Activated T-cell treated with anti-CD3 and anti-CD28 coated beads for 4 hours (primary cell): ENCODE results near the gene SDHAF1.
"Not testable (repeated sequence)": the region's sequence is repeated elsewhere in the genome, so short reads cannot be mapped to it uniquely, and the experiment has no call there.

Experiments used
- DNase-seq: peaks from one replicate; pipeline ENCODE4 v3.0.0-alpha.2; 2020

SDHAF1 gene

GRCh38 chr19:36025541-36025940, 30.6 kb downstream of the SDHAF1 start:
- no peak for DNase-seq

DNA sequence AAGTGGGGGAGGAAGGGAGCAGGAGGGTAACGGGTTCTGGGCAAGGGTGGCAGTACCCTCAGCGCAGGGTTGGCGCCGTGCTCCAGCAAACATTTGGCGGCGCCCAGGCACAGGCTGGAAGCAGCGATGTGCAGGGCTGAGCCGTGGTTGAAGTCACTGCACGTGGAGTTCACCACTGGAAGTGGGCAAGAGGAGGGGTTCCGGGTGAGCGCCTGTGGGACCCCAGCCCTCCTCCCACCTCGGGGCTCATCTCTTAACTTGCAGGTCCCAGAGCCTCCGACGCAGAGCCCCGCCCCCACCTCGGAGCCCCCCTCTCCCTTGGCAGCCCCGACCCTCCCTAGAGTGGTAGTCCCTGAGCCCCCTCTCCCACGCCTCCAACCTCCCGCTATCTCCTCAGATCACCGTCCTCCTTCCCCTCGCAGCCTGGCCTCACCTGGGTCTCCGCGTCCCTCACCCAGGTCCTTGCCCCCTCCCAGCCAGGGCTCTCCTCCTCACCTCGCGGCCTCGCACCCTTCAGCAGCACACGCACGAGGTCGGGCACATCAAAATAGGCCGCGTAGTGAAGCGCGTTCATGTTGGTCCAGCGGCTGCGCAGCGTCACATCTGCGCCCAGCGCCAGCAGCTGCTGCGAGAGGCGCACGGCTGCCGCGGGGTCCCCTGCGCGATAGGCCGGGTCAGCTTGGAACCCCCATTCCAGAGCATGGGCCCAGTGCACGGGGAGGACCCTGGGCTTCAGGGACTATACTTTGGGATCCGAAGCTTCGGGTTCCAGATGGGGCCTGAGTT, 31.3 kb downstream of the SDHAF1 start:
- DNase-seq, result no peak

- no peak for DNase-seq
Observed at GRCh38 chr19:36027696-36028095, 32.7 kb downstream of the SDHAF1 start.

DNA sequence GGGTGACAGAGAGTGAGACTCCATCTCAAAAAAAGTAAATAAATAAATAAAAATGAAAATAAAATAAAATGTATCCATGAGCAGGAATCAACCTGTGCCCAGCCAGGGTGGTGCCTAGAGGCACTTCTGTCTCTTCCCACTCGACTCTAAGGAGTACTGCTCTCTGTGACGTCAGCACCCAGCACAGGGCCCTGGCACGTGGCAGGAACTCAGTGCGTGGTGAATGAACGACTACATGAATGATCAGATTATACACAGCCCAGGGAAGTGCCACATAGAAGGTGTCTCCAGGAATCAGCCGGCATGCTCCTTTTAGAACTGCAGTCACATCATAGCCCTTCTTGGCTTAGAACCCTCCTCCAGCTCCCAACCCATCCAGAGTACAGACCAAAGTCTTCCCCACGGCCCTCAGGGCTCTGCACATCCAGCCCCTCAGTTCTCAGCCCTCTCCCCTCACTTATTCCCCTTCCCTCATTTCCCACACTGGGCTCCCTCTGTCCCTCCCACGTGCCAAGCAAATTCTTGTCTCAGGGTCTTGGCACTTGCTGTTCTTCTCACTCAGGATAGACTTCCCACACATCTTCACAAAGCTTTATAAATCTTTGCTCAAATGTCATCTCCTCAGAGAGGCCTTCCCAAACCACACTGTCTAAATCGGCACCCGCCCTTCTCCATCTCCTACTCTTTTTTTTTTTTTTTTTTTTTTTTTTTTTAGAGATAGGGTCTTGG, 33.5 kb downstream of the SDHAF1 start:
- no peak for DNase-seq

DNA sequence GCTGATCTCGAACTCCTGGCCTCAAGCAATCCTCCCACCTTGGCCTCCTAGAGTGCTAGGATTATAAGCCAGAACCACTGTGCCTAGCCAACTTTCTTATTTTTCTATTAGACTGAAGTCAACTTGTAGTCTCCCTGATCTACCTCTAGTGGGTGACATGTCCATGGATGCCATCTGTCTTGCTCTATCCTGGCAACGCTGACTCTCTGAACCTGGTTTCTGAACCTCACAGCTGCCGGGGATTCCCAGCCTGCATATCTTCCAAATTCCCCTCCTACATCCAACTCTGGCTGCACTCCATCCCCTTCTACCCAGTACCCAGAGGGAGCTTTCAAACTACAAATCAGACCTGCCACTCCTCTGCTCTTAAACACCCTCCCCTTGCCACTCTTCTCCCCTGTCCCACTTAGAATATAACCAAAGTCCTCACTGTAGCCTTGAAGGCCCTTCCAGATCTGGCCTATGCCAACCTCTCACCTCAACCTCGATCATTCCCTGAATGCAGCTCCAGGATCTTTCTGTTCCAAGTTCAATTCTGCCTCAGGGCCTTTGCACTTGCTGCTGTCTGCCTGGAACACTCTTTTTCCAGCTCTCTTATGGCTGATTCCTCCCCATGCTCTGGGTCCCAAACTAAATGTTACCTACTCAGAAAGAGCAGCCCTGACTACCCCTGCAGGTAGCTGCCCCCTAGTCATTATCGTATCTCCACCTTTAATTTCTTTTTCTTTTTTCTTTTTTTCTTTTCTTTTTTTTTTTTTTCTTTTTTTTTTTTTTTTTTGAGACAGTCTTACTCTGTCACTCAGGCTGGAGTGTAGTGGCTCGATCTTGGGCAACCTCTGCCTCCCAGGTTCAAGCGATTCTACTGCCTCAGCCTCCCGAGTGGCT, 35.5 kb downstream of the SDHAF1 start:
- DNase-seq, result no peak

DNA sequence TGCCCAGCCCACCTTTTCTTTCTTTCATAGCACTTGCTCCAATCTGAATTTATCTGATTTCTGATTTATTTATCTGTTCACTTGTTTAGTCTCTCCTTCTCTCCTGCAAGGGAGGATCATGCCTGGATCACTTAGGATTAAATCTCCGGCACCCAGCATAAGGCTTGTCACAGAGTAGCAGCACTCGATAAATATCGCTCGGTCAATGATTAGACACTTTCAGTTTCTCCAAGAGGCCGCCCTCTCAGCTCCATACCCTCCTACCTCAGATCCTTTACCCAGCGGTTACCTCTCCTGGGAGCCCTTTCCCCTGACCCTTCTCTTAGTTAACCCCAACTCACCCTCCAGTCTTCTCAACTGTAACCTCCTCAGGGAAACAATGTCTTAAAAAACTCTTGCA, 36.3 kb downstream of the SDHAF1 start:
- no peak for DNase-seq

DNA sequence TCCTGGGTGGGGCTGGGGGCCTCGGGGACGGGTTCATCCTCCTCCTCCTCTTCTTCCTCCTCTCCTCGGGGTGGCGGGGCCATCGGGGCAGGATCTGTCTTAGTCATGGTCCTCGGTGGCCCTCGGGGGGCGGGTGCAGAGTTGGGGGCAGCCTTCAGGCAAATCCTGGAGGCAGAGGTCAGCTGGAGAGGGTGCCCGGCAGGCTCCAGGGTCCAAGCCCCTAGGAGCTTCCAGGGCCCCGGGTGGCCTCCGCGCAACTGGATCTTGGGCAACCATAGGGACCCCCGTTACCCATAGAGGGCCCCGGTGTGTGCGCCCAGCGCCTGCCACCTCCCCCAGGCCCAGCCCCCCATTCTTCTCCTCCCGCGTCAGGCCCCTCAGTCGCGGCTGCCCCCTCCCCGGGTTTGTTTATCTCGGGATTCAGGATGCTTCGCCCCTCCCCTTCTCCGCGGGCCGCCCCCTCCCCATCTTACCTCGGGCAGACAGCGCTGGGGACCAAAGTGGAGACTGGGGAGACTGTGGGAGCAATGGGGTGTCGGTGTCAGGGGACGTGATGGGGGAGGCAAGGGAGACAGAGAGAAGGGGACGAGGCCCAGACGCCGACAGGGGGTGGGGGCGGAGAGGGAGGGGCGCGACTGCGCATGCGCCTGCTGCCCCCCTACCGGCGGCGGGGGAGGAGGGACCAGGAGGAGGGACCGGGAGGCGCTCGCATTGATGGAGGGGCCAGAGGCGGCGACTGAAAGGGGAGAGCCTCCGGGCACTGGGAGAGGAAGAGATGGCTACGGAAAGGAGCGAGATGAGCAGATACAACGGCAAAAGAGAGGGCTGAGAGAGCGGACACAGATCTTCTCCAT, 37.5 kb downstream of the SDHAF1 start, which contains the start of gene CLIP3:
Gene CLIP3 (minus strand): TSS at position 623 of the 854 bp plus-strand sequence. CDS start 516 bp downstream, at position 107.
- DNase-seq, result peak; percentile 49

- no peak for DNase-seq
Observed at GRCh38 chr19:36040495-36040894, 45.5 kb downstream of the SDHAF1 start.

DNA sequence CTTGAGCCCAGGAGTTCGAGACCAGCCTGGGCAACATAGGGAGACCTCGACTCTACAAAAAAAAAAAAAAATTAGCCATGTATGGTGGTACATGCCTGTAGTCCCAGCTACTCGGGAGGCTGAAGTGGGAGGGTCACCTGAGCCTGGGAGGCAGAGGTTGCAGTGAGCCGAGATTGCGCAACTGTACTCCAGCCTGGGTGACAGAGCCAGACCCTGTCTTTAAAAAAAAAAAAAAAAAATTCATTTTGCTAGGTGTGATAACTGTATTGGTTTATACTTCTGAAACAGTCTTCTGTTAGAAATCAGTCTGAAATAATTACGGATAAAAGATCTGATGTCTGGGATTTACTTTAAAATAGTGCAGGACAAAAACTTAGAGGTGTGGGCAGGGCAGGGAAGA, 46.1 kb downstream of the SDHAF1 start:
- not testable (repeated sequence) for DNase-seq

GRCh38 chr19:36041831-36042230, 46.8 kb downstream of the SDHAF1 start:
- no peak for DNase-seq

DNA sequence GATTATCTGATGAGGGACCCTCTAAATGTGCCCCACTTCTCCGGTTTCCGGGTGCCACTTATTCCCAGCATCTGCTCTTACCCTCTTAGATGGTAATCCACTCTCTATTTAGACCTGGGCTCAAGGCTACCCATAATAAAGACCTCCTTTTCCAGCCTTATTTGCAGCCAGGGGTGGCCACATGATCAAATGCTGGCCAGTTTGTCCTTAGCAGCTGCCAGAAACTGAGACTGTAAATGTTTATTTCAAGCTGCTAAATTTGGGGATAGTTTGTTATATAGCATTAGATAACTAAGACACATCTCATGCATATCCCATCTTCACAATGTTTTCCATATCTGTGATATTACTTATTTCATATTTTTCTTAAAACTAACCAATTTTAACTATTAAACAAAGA, 49.0 kb downstream of the SDHAF1 start:
- no peak for DNase-seq
